Posterior cingulate gyrus (tissue), 11 donors: ENCODE data around the gene EBF3.

Experiments used
- DNase-seq, 10 donors: peaks; one replicate each; pipeline versions ENCODE4 v3.0.0 to v3.0.0-alpha.2; 2020 to 2021; ENCODE audit warnings: mixed read lengths in 3 of 10
- intact Hi-C: fragments of 100-400 bp; cut with DNase I; formaldehyde crosslinking; loops from one replicate; pipeline ENCODE4 v1.15.1; 2023

Gene EBF3

GRCh38 chr10:129915526-129916378 lies 48.3 kb downstream of the EBF3 start:
- peak in 2 of 10 donors; percentile 62 to 71 for DNase-seq
- intact Hi-C loops = no loop called here

GRCh38 chr10:129914960-129915359 lies 49.1 kb downstream of the EBF3 start:
- intact Hi-C loops = no loop called here
- peak in 1 of 10 donors; percentile 16 for DNase-seq

DNA sequence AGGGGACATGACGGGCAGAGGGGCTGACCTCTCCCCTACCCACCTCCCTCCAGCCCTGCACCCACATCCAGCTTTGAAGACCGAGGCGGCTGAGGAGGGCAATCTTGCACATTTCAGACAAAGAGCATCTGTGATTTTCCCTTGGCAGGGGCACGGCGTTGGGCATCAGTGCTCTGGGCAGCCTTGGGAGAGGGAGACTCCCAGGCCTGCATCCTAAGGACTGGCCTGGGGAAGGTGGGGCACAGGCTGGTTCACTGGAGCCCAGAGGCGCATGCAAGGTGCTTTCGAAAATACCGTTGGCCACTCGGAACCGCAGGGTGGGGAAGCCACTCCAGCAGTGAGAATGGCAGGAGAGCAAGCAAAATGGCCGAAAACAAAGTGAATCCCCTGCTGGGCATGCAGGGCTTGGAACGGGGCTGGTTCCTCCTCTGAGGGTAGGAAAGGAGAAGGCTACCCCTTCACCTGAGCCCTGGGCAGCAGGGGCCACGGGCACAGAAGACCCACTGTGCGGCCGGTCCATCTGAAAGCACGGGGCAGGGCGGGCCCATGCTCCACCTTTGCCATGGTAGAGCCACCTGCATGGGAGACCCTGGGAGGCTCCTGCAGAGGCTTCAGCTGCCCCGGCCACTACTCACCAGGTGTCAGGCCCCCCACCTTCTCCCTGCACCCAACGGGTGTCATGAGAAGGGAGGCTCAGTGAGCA lies 49.8 kb downstream of the EBF3 start:
- intact Hi-C loops = no loop called here
- DNase-seq = peak in 1 of 10 donors; percentile 73

DNA sequence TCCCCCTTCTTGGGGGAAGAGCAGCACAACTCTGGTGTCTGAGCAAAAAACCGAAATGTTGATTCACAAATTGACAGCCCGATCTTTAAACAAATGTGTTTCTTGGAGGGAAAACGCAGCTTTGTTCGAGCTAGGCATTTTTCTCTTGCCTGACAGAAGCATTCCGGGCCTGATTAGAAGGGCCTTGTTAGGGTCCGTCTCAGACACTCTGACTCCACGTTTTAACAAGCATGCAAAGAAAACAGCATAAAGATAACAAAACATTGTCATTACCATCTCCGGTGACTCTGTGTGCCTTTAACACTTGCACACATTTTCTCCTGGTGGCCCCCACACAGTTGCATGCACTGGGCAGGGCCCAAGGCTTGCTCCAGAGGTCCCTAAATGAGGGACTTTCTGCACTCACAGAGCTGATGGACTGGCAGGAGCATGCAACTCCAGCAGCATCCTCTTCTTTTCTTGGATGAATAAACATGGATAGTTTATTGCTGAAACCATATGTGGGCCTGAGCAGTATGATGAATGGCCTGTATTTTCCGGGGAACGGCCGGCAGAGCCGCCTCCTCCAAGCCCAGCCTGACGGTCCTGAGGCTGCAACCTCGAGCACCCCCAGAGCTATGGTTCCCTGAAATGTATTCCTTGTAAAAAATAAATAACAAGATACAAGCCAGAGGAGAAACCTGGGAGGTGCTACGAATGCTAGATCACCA lies 50.9 kb downstream of the EBF3 start:
- peak in 1 of 10 donors; percentile 49 for DNase-seq
- intact Hi-C loops = no loop called here

GRCh38 chr10:129912166-129912917 lies 51.7 kb downstream of the EBF3 start:
- peak in 1 of 10 donors; percentile 46 for DNase-seq
- intact Hi-C loops = no loop called here

DNA sequence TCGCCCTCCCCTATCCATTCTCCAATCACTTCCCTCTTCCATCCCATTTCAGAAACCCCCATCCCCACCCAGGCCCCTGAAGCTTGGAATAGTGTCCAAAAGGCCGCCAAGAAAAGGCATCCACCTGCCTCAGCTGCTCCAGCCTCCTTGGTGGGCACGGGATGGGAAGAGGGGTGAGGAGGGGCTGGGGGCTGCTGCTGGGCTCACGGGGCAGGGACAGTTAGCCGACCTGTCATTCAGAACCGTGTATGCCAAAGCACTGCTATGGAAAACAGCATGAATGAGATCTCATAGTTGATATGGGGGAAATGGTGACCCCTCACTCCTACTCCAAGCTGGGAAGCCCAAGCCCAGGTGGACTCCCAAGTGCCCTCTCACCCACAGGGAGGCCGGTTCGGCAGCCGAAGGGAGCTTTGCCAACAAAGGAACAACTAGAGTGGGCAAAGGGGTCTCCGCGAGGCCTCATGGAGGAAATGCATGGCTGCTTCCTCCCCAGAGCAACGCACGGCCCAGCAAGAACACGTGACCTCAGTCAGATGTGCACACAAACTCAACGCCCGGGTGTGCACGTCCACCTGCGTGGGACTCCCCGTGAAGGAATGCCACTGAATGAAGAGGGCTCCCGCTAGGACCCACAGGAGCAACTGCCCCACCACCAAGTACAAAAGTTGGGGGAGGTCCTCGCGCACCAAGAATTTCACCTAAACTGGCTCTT lies 52.5 kb downstream of the EBF3 start:
- peak in 3 of 10 donors; percentile 6 to 54 (median 49) for DNase-seq
- intact Hi-C loops = no loop called here

- DNase-seq = peak in 2 of 10 donors; percentile 39 to 45
- intact Hi-C loops = no loop called here
These were observed 53.2 kb downstream of the EBF3 start for GRCh38 chr10:129910861-129911260.

DNA sequence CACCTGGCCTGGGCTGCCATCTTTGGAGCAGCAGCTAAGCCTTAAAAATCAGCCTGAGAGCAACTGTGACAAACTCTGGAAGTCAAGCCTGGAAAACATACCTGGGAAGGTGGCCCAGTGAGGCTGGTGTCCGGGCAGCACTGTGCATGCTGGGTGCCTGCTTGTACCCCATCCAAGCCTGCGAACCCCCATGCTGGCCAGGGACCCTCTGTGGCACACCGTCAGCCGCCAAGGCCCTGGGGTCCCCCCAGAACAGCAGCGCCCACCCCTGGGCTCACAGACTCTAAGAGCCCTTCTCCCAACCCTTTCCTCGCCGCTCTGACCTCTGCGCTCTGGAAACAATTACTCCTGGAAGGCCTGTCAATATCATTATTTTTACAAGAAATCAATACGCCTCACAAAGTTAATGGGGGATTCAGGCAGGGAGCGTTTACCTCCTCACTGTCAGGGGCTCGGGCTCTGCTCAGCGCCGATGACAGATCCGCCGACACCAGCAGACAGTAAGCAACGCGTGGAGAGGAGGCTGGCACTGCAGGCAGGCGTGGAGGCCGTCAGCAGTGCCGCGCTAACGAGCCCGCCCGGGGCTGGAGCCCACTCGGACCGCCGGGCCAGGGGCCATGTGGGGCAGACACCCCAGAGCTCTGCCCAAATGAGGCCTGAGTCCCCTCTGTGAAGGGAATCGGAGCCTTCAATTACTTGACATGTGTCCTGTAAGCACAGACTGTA lies 54.4 kb downstream of the EBF3 start:
- intact Hi-C loops = no loop called here
- peak in 2 of 10 donors; percentile 52 to 53 for DNase-seq

GRCh38 chr10:129909080-129909479 lies 55.0 kb downstream of the EBF3 start:
- intact Hi-C loops = no loop called here
- DNase-seq = peak in 1 of 10 donors; percentile 40

GRCh38 chr10:129908406-129908805 lies 55.7 kb downstream of the EBF3 start:
- DNase-seq = peak in 1 of 10 donors; percentile 34
- intact Hi-C loops = no loop called here

- DNase-seq = peak in 1 of 10 donors; percentile 50
- intact Hi-C loops = no loop called here
These were observed 58.5 kb downstream of the EBF3 start for GRCh38 chr10:129905553-129905952.

DNA sequence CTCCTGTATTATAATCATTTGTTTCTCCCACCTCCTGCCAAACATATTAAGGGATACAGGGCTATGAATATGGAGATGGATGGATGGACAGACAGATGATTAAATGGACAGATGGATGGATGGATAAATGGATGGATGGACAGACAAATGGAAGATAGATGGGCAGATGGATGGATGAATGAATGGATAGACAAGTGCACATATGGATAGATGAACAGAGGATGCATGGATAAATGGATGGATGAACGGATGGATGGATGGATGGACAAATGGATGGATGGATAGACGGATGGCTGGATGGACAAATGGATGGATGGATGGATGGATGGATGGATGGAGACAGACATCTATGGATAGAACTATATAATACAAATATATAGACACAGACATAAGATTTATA lies 59.8 kb downstream of the EBF3 start:
- DNase-seq = no peak
- intact Hi-C loops = no loop called here

DNA sequence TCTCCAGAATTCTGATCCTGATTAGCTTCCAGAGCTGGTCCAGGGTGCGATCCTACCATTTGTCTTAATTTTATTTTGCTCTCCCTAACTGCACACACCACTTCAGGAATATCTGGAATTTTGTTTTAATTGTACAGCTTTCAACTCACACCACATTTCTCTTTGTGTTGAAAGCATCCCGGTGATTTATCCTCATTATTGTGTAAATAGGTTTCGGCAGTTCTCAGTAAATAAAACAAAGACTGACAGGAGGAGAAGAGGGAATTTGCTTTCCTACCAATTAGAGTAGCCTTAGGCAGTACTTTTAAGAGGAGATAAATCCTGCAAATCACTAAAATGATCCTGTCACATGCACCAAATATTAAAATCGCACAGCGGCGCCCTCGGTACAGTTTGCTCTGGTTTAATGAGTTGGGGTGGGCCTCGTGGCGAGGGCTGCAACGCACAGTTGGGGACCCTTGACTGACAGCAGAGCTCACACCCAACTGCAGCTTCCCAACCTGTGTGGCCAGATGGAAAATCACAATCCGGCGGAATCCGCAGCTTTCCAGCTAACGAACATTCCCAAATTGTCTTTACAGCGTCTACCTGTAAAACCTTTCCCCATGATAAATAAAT lies 62.6 kb downstream of the EBF3 start:
- intact Hi-C loops = no loop called here
- DNase-seq = peak in 2 of 10 donors; percentile 56 to 59

GRCh38 chr10:129900825-129901224 lies 63.2 kb downstream of the EBF3 start:
- no peak for DNase-seq
- intact Hi-C loops = no loop called here

- peak in 1 of 10 donors; percentile 40 for DNase-seq
- intact Hi-C loops = no loop called here
These were observed 64.6 kb downstream of the EBF3 start for GRCh38 chr10:129899276-129900130.

GRCh38 chr10:129898706-129899268 lies 65.3 kb downstream of the EBF3 start:
- peak in 1 of 10 donors; percentile 42 for DNase-seq
- intact Hi-C loops = no loop called here
